IMR-90 (cell line): ENCODE results near the gene DOK4. TPM values are rescaled to one million over a fixed set of nuclear protein-coding genes. Genes with fewer than 3 reads are reported as not detected.

Experiments used
- ATAC-seq: fragments of 200-7000 bp; cut with Tn5 transposase; 2 replicates; pipeline ENCODE4 v1.9.1; 2020; ENCODE audit warnings: low read depth, mild to moderate bottlenecking, moderate library complexity
- BruUV-seq: library from RNA; stranded (reverse); fragments of 400-500 nt; replicated peaks from 2 replicates; lab custom pipeline; 2021; lab: Mats Ljungman, UMichigan
- CTCF ChIA-PET: fragments of 300-600 bp; formaldehyde crosslinking; extraction: SDS; loops from one replicate; lab custom pipeline; 2021; ENCODE audit warnings: antibody characterized with exemption; lab: Yijun Ruan, JAX
- POLR2A ChIA-PET: fragments of 300-600 bp; sonication (Branson Sonifier 250); formaldehyde crosslinking; loops from one replicate; lab custom pipeline; 2022; ENCODE audit warnings: antibody characterized with exemption; ENCODE audit not compliant: unreplicated experiment; lab: Charles Lee
- DNase-seq: peaks from one replicate; pipeline ENCODE4 v3.0.0; 2013
- H2AFZ ChIP-seq: replicated peaks from 2 replicates; pipeline ENCODE3; 2013; ENCODE audit warnings: low read length, mild to moderate bottlenecking; ENCODE audit not compliant: poor library complexity
- H2AK5ac ChIP-seq: 2 replicates; pipeline ENCODE4 v1.6.1; 2013; ENCODE audit warnings: low read depth, low read length, inconsistent platforms
- H2AK9ac ChIP-seq: replicated peaks from 2 replicates; pipeline ENCODE3; 2013; ENCODE audit warnings: mild to moderate bottlenecking, low read depth, low read length, moderate library complexity; ENCODE audit not compliant: poor library complexity
- H2BK120ac ChIP-seq: 2 replicates; pipeline ENCODE4 v1.6.1; 2013; ENCODE audit warnings: low read depth, low read length, inconsistent platforms
- H2BK15ac ChIP-seq: 3 replicates; pipeline ENCODE4 v1.6.1; 2013; ENCODE audit warnings: low read depth, low read length, inconsistent platforms
- H2BK20ac ChIP-seq: 2 replicates; pipeline ENCODE4 v1.6.1; 2013; ENCODE audit warnings: low read depth, mild to moderate bottlenecking, inconsistent platforms, low read length, moderate library complexity
- H2BK5ac ChIP-seq: 2 replicates; pipeline ENCODE4 v1.6.1; 2013; ENCODE audit warnings: mild to moderate bottlenecking, low read depth, low read length, inconsistent platforms; ENCODE audit not compliant: poor library complexity, severe bottlenecking
- H3K14ac ChIP-seq: replicated peaks from 2 replicates; pipeline ENCODE4 v1.6.1; 2013; ENCODE audit warnings: low read depth, low read length, inconsistent platforms
- H3K18ac ChIP-seq: 2 replicates; pipeline ENCODE4 v1.6.1; 2013; ENCODE audit warnings: low read depth, low read length, control low read depth
- H3K23ac ChIP-seq: 2 replicates; pipeline ENCODE4 v1.6.1; 2013; ENCODE audit warnings: low read depth, low read length, inconsistent platforms
- H3K27ac ChIP-seq: 2 replicates; pipeline ENCODE4 v1.5.1; 2013; ENCODE audit warnings: mild to moderate bottlenecking, control low read depth, low read length; ENCODE audit not compliant: insufficient read depth
- H3K27me3 ChIP-seq: 2 replicates; pipeline ENCODE4 v1.6.1; 2013; ENCODE audit warnings: low read length; ENCODE audit not compliant: control insufficient read depth, insufficient read depth
- H3K36me3 ChIP-seq: 2 replicates; pipeline ENCODE4 v1.6.1; 2013; ENCODE audit warnings: low read length, mixed read lengths; ENCODE audit not compliant: control insufficient read depth, insufficient read depth
- H3K4ac ChIP-seq: 2 replicates; pipeline ENCODE4 v1.6.1; 2013; ENCODE audit warnings: low read depth, low read length, inconsistent platforms
- H3K4me1 ChIP-seq: 2 replicates; pipeline ENCODE4 v1.6.1; 2013; ENCODE audit warnings: low read length, mixed read lengths; ENCODE audit not compliant: control insufficient read depth, insufficient read depth
- H3K4me2 ChIP-seq: 2 replicates; pipeline ENCODE4 v1.6.1; 2013; ENCODE audit warnings: low read depth, mild to moderate bottlenecking, control low read depth, low read length, moderate library complexity
- H3K4me3 ChIP-seq: 2 replicates; pipeline ENCODE4 v1.5.1; 2013; ENCODE audit warnings: low read depth, mild to moderate bottlenecking, control low read depth, low read length, moderate library complexity; ENCODE audit not compliant: insufficient read depth
- H3K56ac ChIP-seq: 2 replicates; pipeline ENCODE4 v1.6.1; 2013; ENCODE audit warnings: low read length, inconsistent platforms; ENCODE audit not compliant: insufficient read depth; ENCODE audit errors: extremely low read depth
- H3K79me1 ChIP-seq, 2 experiments: 2 replicates each; pipeline ENCODE4 v1.6.1; 2013; ENCODE audit warnings: low read length in 2 of 2, inconsistent platforms in 1 of 2, low read depth in 1 of 2
- H3K9ac ChIP-seq: 2 replicates; pipeline ENCODE4 v1.6.1; 2013; ENCODE audit warnings: low read depth, low read length, control low read depth
- H3K9me1 ChIP-seq: 2 replicates; pipeline ENCODE4 v1.6.1; 2013; ENCODE audit warnings: low read length, inconsistent platforms; ENCODE audit not compliant: insufficient read depth
- H3K9me3 ChIP-seq: 2 replicates; pipeline ENCODE4 v1.6.1; 2013; ENCODE audit warnings: low read length; ENCODE audit not compliant: control insufficient read depth, insufficient read depth
- H4K20me1 ChIP-seq: 2 replicates; pipeline ENCODE4 v1.6.1; 2013; ENCODE audit warnings: low read length, inconsistent platforms; ENCODE audit not compliant: insufficient read depth
- H4K5ac ChIP-seq: 2 replicates; pipeline ENCODE4 v1.6.1; 2013; ENCODE audit warnings: mild to moderate bottlenecking, low read depth, low read length, control low read depth
- H4K8ac ChIP-seq, 2 experiments: 2 replicates each; pipeline ENCODE4 v1.6.1; 2013; ENCODE audit warnings: low read depth in 2 of 2, low read length in 2 of 2, control low read depth in 1 of 2, inconsistent platforms in 1 of 2
- H4K91ac ChIP-seq: 2 replicates; pipeline ENCODE4 v1.6.1; 2013; ENCODE audit warnings: low read depth, low read length, inconsistent platforms; ENCODE audit not compliant: insufficient read depth
- ELK1 ChIP-seq: fragments of 150-350 bp; IDR thresholded peaks from 2 replicates; pipeline ENCODE4 v1.6.1; 2016; ENCODE audit warnings: low read depth, mild to moderate bottlenecking, low read length, moderate library complexity, borderline replicate concordance
- WGBS, 2 experiments: methylation state at CpG; one replicate each; pipeline versions ENCODE4 v1.1.5 to v1.1.7; 2013; ENCODE audit warnings: missing lambda C conversion rate in 2 of 2; ENCODE audit not compliant: insufficient read length in 1 of 2; ENCODE audit errors: extremely low coverage in 2 of 2; 5-methylcytosine and 5-hydroxymethylcytosine counted together
- dilution Hi-C: fragments of 300-500 bp; cut with HindIII; formaldehyde crosslinking; loops from one replicate; pipeline ENCODE4 v1.14.3; 2018; ENCODE audit warnings: low sequenced_read_pairs; ENCODE audit not compliant: unreplicated experiment
- in situ Hi-C: fragments of 300-500 bp; cut with MboI; formaldehyde crosslinking; loops from 3 replicates; pipeline ENCODE4 v1.14.3; 2019; ENCODE audit warnings: low sequenced_read_pairs, inconsistent platforms, mixed read lengths
- intact Hi-C: fragments of 100-400 bp; cut with micrococcal nuclease; formaldehyde crosslinking; loops from 2 replicates; pipeline ENCODE4 v1.10.0; 2022
- polyA plus RNA-seq, 3 experiments: library from polyadenylated mRNA; depleted of rRNA; stranded (reverse); fragments of >200 nt; gene quantifications; 2 replicates each; pipeline ENCODE4 v1.2.3, GENCODE V29; 2012; ENCODE audit warnings: low replicate concordance in 1 of 3
- total RNA-seq: library from RNA; depleted of rRNA; stranded (reverse); fragments of >200 nt; gene quantifications from 2 replicates; pipeline ENCODE4 v1.2.3, GENCODE V29; 2012

The DOK4 gene
- total and polyA plus RNA-seq, 2 of the 4 experiments (the other 2 are of a cell fraction): 22.0 to 25.9 TPM

GRCh38 chr16:57502048-57502775 is 15.9 kb upstream of the DOK4 start:
- Histone ChIP-seq H3K27me3 (peaks cover 66% of the 10 kb centered on the region), H3K27ac (no peak overlapping the region), H3K4ac (no peak overlapping the region), H4K20me1 (no peaks in the 10 kb centered on the region), H3K36me3 (no peaks in the 10 kb centered on the region), H3K4me3 (no peak overlapping the region), H4K91ac (no peak overlapping the region), H2BK120ac (no peak overlapping the region), H2BK15ac (no peak overlapping the region), H3K23ac (no peak overlapping the region), H3K9me1 (no peaks in the 10 kb centered on the region), H4K8ac (no peak overlapping the region), H2AFZ (no peak overlapping the region), H3K56ac (no peak overlapping the region), H3K4me2 (no peak overlapping the region), H2BK5ac (no peak overlapping the region), H3K79me1 (no peaks in the 10 kb centered on the region), H3K18ac (no peak overlapping the region), H2AK9ac (no peak overlapping the region), H2BK20ac (no peak overlapping the region), H4K5ac (no peak overlapping the region), H2AK5ac (no peak overlapping the region), H3K9me3 (no peaks in the 10 kb centered on the region), H3K14ac (no peak overlapping the region), H3K4me1 (no peaks in the 10 kb centered on the region), H3K9ac (no peak overlapping the region)
- BruUV-seq: no TSS peak
- TF ChIP-seq ELK1: no peak
- dilution Hi-C loops (no loop called here), in situ Hi-C loops (no loop called here), intact Hi-C loops (no loop called here)
- CTCF ChIA-PET: no interaction called here
- ATAC-seq (no peak), DNase-seq (no peak)
- 70% methylated on average over 2 of the region's 12 CpGs; no CpG with 5 or more reads in 1 of the 2 experiments for WGBS, 2 experiments
- POLR2A ChIA-PET: no interaction called here
